Kidney (tissue), 14 donors: ENCODE data around the gene TXNDC5. TPM values are rescaled to one million over a fixed set of nuclear protein-coding genes. Genes with fewer than 3 reads are reported as not detected.

ENCODE experiments used
- DNase-seq, 5 donors: peaks; one replicate each; pipeline ENCODE4 v3.0.0-alpha.2; 2013 to 2020
- FAIRE-seq: peaks from 2 replicates; lab custom pipeline; 2012; peaks lifted over from hg19 to GRCh38; lab: Jason Lieb, UNC
- H3K27ac ChIP-seq, 2 donors: one replicate each; pipeline ENCODE4 v1.7.0; 2013; ENCODE audit warnings: low read depth in 2 of 2, low read length in 2 of 2, inconsistent platforms in 1 of 2
- H3K27me3 ChIP-seq: one replicate; pipeline ENCODE4 v1.7.1; 2013; ENCODE audit warnings: low read length, inconsistent platforms; ENCODE audit not compliant: control insufficient read depth, insufficient read depth
- H3K36me3 ChIP-seq, 3 donors: one replicate each; pipeline versions ENCODE4 v1.7.0 to v1.7.1; 2013; ENCODE audit warnings: low read length in 3 of 3, control low read depth in 1 of 3, inconsistent platforms in 1 of 3; ENCODE audit not compliant: insufficient read depth in 3 of 3, control insufficient read depth in 2 of 3
- H3K4me1 ChIP-seq, 3 donors: one replicate each; pipeline versions ENCODE4 v1.7.0 to v1.7.1; 2013; ENCODE audit warnings: low read length in 3 of 3, inconsistent platforms in 1 of 3, low read depth in 1 of 3; ENCODE audit not compliant: control insufficient read depth in 2 of 3, insufficient read depth in 2 of 3
- H3K4me3 ChIP-seq, 3 donors: one replicate each; pipeline versions ENCODE4 v1.7.0 to v1.8.1; 2013; ENCODE audit warnings: low read length in 3 of 3, control low read depth in 1 of 3, inconsistent platforms in 1 of 3
- H3K9ac ChIP-seq, 3 donors: one replicate each; pipeline versions ENCODE4 v1.7.0 to v1.7.1; 2013; ENCODE audit warnings: low read length in 3 of 3, control low read depth in 1 of 3, inconsistent platforms in 1 of 3
- H3K9me3 ChIP-seq, 3 donors: one replicate each; pipeline versions ENCODE4 v1.7.0 to v1.7.1; 2013; ENCODE audit warnings: low read length in 3 of 3, control low read depth in 1 of 3, inconsistent platforms in 1 of 3; ENCODE audit not compliant: control insufficient read depth in 2 of 3, insufficient read depth in 1 of 3
- CTCF ChIP-seq: IDR thresholded peaks from 3 replicates; pipeline ENCODE4 v1.5.1; 2012; ENCODE audit warnings: mild to moderate bottlenecking, moderate library complexity, borderline replicate concordance; ENCODE audit not compliant: insufficient read depth; ENCODE audit errors: extremely low read depth
- intact Hi-C: fragments of 100-400 bp; cut with DNase I; formaldehyde crosslinking; loops from one replicate; pipeline ENCODE4 v1.11.1; 2022
- polyA plus RNA-seq: library from polyadenylated mRNA; stranded (reverse); fragments of 350-450 nt; fragmentation: Illumina TruSeq; extraction: RNeasy Lipid Tissue Mini Kit (QIAGEN cat#74804); gene quantifications from one replicate; pipeline ENCODE4 v1.2.3, GENCODE V29; 2014; ENCODE audit warnings: low read depth, low replicate concordance; ENCODE audit not compliant: insufficient read depth
- total RNA-seq: library from RNA; stranded (reverse); fragmentation: NEBNext Ultra II Directional; extraction: Animal tissue kit (Norgen Biotek cat#: 25700); gene quantifications from one replicate; pipeline ENCODE4 v1.2.1, GENCODE V29; 2021
- donor health status: control.
- donor health status: control.
- donor health status: control.
- donor health status: control.
- donor health status: control.
- donor health status: DM: yes; HTN: yes; CAD: no.
- donor health status: Normal renal cell carcinoma (clear cell type).

The TXNDC5 gene
- total and polyA plus RNA-seq, 2 donors from 2014 or later: 73.5 to 153 TPM

- Histone ChIP-seq H3K9me3 (no peaks in the 10 kb centered on the region), H3K4me1 (peaks cover 0 to 8% (median 7%) of the 10 kb centered on the region in 3 donors), H3K27me3 (no peaks in the 10 kb centered on the region), H3K36me3 (peaks cover 5 to 63% (median 46%) of the 10 kb centered on the region in 3 donors), H3K27ac (no peak overlapping the region), H3K9ac (no peak overlapping the region), H3K4me3 (no peak overlapping the region)
- FAIRE-seq: no peak
- TF ChIP-seq CTCF: no peak
- no peak for DNase-seq
- intact Hi-C loops: no loop called here
Observed at GRCh38 chr6:7897461-7898192, 13.0 kb downstream of the TXNDC5 start.

- Histone ChIP-seq H3K4me3 (no peak overlapping the region), H3K9ac (no peak overlapping the region), H3K36me3 (peaks cover 5 to 56% (median 35%) of the 10 kb centered on the region in 3 donors), H3K27ac (no peak overlapping the region), H3K4me1 (peaks cover 0 to 8% (median 7%) of the 10 kb centered on the region in 3 donors), H3K27me3 (no peaks in the 10 kb centered on the region), H3K9me3 (no peaks in the 10 kb centered on the region)
- TF ChIP-seq CTCF: no peak
- intact Hi-C loops: no loop called here
- DNase-seq (no peak), FAIRE-seq (no peak)
Observed at GRCh38 chr6:7896465-7896987, 14.1 kb downstream of the TXNDC5 start.

GRCh38 chr6:7895125-7895423 lies 15.5 kb downstream of the TXNDC5 start:
- TF ChIP-seq CTCF: no peak
- DNase-seq (no peak), FAIRE-seq (no peak)
- Histone ChIP-seq H3K9ac (no peak overlapping the region), H3K4me1 (peaks cover 0 to 7% (median 5%) of the 10 kb centered on the region in 3 donors), H3K9me3 (no peaks in the 10 kb centered on the region), H3K36me3 (peaks cover 5 to 60% (median 42%) of the 10 kb centered on the region in 3 donors), H3K4me3 (no peak overlapping the region), H3K27ac (no peak overlapping the region), H3K27me3 (no peaks in the 10 kb centered on the region)
- intact Hi-C loops: no loop called here
